BE2C (cell line): ENCODE measurements around the gene PLEKHA5.

Experiments
- DNase-seq: peaks from one replicate; pipeline ENCODE4 v3.0.0-alpha.2; 2020
- H3K27me3 ChIP-seq: fragments of 250-450 bp; sonication (Bioruptor Pico); 2 replicates; pipeline ENCODE4 v1.5.1; 2020; ENCODE audit warnings: mild to moderate bottlenecking
- H3K36me3 ChIP-seq: fragments of 250-450 bp; sonication (Bioruptor Pico); 2 replicates; pipeline ENCODE4 v1.5.1; 2020; ENCODE audit warnings: mild to moderate bottlenecking
- H3K4me1 ChIP-seq: fragments of 250-450 bp; sonication (Bioruptor Pico); 2 replicates; pipeline ENCODE4 v1.5.1; 2020
- H3K4me3 ChIP-seq: 2 replicates; pipeline ENCODE4 v1.5.1; 2011; ENCODE audit warnings: low read depth, low read length
- H3K9me3 ChIP-seq: fragments of 250-450 bp; sonication (Bioruptor Pico); 2 replicates; pipeline ENCODE4 v1.5.1; 2020
- CTCF ChIP-seq: IDR thresholded peaks from 2 replicates; pipeline ENCODE4 v1.5.1; 2012; ENCODE audit warnings: mild to moderate bottlenecking, low read depth, low read length

PLEKHA5 gene

GRCh38 chr12:19214020-19214419 lies 84.5 kb downstream of the PLEKHA5 start:
- no peak for TF ChIP-seq CTCF
- Histone ChIP-seq H3K36me3 (no peaks in the 10 kb centered on the region), H3K4me3 (no peak overlapping the region), H3K4me1 (no peaks in the 10 kb centered on the region), H3K27me3 (no peaks in the 10 kb centered on the region), H3K9me3 (no peaks in the 10 kb centered on the region)
- DNase-seq, result no peak

- H3K4me3 ChIP-seq, result no peak overlapping the region
- no peak for DNase-seq
- no peaks in the 10 kb centered on the region for H3K4me1 ChIP-seq
- no peaks in the 10 kb centered on the region for H3K36me3 ChIP-seq
- H3K9me3 ChIP-seq, result no peaks in the 10 kb centered on the region
- no peak for TF ChIP-seq CTCF
- no peaks in the 10 kb centered on the region for H3K27me3 ChIP-seq
These were observed 85.6 kb downstream of the PLEKHA5 start for GRCh38 chr12:19215115-19215514.

- H3K9me3 ChIP-seq, result no peaks in the 10 kb centered on the region
- no peaks in the 10 kb centered on the region for H3K27me3 ChIP-seq
- H3K36me3 ChIP-seq, result no peaks in the 10 kb centered on the region
- H3K4me3 ChIP-seq, result no peak overlapping the region
- no peaks in the 10 kb centered on the region for H3K4me1 ChIP-seq
- DNase-seq, result no peak
- no peak for TF ChIP-seq CTCF
These were observed 87.9 kb downstream of the PLEKHA5 start for GRCh38 chr12:19217446-19217845.

- H3K4me1 ChIP-seq, result no peaks in the 10 kb centered on the region; the same call in 1 of the 2 replicates
- H3K9me3 ChIP-seq, result no peaks in the 10 kb centered on the region
- no peak overlapping the region for H3K4me3 ChIP-seq
- no peaks in the 10 kb centered on the region for H3K36me3 ChIP-seq
- TF ChIP-seq CTCF, result no peak
- H3K27me3 ChIP-seq, result no peaks in the 10 kb centered on the region
- DNase-seq, result no peak
These were observed 90.7 kb downstream of the PLEKHA5 start for GRCh38 chr12:19220205-19220604.

- Histone ChIP-seq H3K27me3 (no peaks in the 10 kb centered on the region), H3K9me3 (no peaks in the 10 kb centered on the region), H3K4me1 (no peaks in the 10 kb centered on the region; the same call in 1 of the 2 replicates), H3K4me3 (no peak overlapping the region), H3K36me3 (no peaks in the 10 kb centered on the region)
- no peak for DNase-seq
- TF ChIP-seq CTCF, result no peak
These were observed 91.4 kb downstream of the PLEKHA5 start for GRCh38 chr12:19220852-19221466.

GRCh38 chr12:19222558-19222957 lies 93.0 kb downstream of the PLEKHA5 start:
- Histone ChIP-seq H3K9me3 (no peaks in the 10 kb centered on the region), H3K4me3 (no peak overlapping the region), H3K36me3 (no peaks in the 10 kb centered on the region), H3K27me3 (no peaks in the 10 kb centered on the region), H3K4me1 (no peaks in the 10 kb centered on the region; the same call in 1 of the 2 replicates)
- no peak for TF ChIP-seq CTCF
- DNase-seq, result no peak
